Measurements from ENCODE around the gene LPP. TPM values are rescaled to one million over a fixed set of nuclear protein-coding genes. Genes with fewer than 3 reads are reported as not detected.

LPP gene
- total RNA-seq, 1 experiment from 2014 or later, result 264 TPM

DNA sequence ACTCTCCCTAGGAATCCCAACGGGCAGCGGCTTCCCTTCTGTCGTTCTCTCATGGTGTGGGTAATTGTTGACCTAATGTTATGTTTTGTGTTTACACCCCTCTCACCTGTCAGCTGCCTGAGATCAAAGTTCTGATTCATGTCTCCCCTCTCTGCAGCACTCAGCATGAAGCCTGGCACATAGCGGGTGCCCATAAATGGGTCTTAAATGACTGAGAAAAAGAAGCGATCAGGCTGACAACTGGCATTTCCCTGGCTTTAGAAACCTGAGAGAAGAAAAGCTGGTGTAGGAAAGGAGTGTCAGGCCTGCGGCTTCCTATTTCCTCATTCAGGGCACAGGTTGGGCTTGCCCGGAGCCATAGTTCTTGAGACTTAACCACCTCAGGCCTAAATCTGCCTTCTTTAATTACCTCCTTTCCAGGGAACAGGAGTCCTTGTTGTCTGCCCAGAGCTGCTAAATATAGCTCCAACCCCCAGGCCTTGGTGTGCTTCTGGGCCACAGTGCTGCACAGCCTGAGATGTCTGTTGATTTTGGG lies 31.8 kb downstream of the LPP start:
- peak overlapping the region; percentile 44 for H3K4me3 Mint-ChIP-seq (ENCODE audit: low read depth, unreplicated experiment)
- no peaks in the 10 kb centered on the region for H3K27me3 Mint-ChIP-seq (ENCODE audit: unreplicated experiment)
- H3K36me3 Mint-ChIP-seq (ENCODE audit: insufficient read depth, unreplicated experiment), result no peaks in the 10 kb centered on the region
- intact Hi-C loops (cut with micrococcal nuclease; ENCODE audit: unreplicated experiment), result no loop called here
- no TSS peak for BruUV-seq (replicated peaks)
- CTCF ChIA-PET, result interaction anchor here (0.7 to 1.0 kb wide), 3 partner anchors 31 to 742 kb away, joined by 3 read pairs; no protein-coding TSS in a partner anchor
- DNase-seq, result peak; percentile 63
- H3K9me3 Mint-ChIP-seq (ENCODE audit: low read depth, unreplicated experiment), result no peaks in the 10 kb centered on the region
- H3K27ac Mint-ChIP-seq (ENCODE audit: unreplicated experiment), result peak overlapping the region; percentile 82
- TF ChIP-seq, protein P1, sequence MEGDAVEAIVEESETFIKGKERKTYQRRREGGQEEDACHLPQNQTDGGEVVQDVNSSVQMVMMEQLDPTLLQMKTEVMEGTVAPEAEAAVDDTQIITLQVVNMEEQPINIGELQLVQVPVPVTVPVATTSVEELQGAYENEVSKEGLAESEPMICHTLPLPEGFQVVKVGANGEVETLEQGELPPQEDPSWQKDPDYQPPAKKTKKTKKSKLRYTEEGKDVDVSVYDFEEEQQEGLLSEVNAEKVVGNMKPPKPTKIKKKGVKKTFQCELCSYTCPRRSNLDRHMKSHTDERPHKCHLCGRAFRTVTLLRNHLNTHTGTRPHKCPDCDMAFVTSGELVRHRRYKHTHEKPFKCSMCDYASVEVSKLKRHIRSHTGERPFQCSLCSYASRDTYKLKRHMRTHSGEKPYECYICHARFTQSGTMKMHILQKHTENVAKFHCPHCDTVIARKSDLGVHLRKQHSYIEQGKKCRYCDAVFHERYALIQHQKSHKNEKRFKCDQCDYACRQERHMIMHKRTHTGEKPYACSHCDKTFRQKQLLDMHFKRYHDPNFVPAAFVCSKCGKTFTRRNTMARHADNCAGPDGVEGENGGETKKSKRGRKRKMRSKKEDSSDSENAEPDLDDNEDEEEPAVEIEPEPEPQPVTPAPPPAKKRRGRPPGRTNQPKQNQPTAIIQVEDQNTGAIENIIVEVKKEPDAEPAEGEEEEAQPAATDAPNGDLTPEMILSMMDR (IDR thresholded peaks at IDR 0.05; ENCODE audit: unreplicated experiment), result no peak
- peaks cover 49% of the 10 kb centered on the region for H3K4me1 Mint-ChIP-seq (ENCODE audit: low read depth, unreplicated experiment)

- Mint-ChIP-seq H3K4me1 (ENCODE audit: low read depth, unreplicated experiment) (peaks cover 49% of the 10 kb centered on the region), H3K36me3 (ENCODE audit: insufficient read depth, unreplicated experiment) (peaks cover 5% of the 10 kb centered on the region), H3K27me3 (ENCODE audit: unreplicated experiment) (no peaks in the 10 kb centered on the region), H3K9me3 (ENCODE audit: low read depth, unreplicated experiment) (no peaks in the 10 kb centered on the region), H3K4me3 (ENCODE audit: low read depth, unreplicated experiment) (no peak overlapping the region), H3K27ac (ENCODE audit: unreplicated experiment) (no peak overlapping the region)
- BruUV-seq (replicated peaks), result no TSS peak
- CTCF ChIA-PET, result interaction anchor here (0.6 to 1.0 kb wide), 3 partner anchors 34 to 579 kb away, joined by 3 read pairs; no protein-coding TSS in a partner anchor
- intact Hi-C loops (cut with micrococcal nuclease; ENCODE audit: unreplicated experiment), result no loop called here
- TF ChIP-seq, protein P1 (IDR thresholded peaks at IDR 0.05; ENCODE audit: unreplicated experiment), result no peak
- no peak for DNase-seq
Observed at GRCh38 chr3:188187053-188187452, 33.1 kb downstream of the LPP start.

- DNase-seq, result no peak
- Mint-ChIP-seq H3K36me3 (ENCODE audit: insufficient read depth, unreplicated experiment) (peaks cover 5% of the 10 kb centered on the region), H3K4me1 (ENCODE audit: low read depth, unreplicated experiment) (peaks cover 48% of the 10 kb centered on the region), H3K9me3 (ENCODE audit: low read depth, unreplicated experiment) (no peaks in the 10 kb centered on the region), H3K4me3 (ENCODE audit: low read depth, unreplicated experiment) (no peak overlapping the region), H3K27me3 (ENCODE audit: unreplicated experiment) (no peaks in the 10 kb centered on the region), H3K27ac (ENCODE audit: unreplicated experiment) (no peak overlapping the region)
- CTCF ChIA-PET, result no interaction called here
- intact Hi-C loops (cut with micrococcal nuclease; ENCODE audit: unreplicated experiment), result no loop called here
- BruUV-seq (replicated peaks), result no TSS peak
- TF ChIP-seq, protein P1 (IDR thresholded peaks at IDR 0.05; ENCODE audit: unreplicated experiment), result no peak
Observed at GRCh38 chr3:188188911-188189310, 35.0 kb downstream of the LPP start.

DNA sequence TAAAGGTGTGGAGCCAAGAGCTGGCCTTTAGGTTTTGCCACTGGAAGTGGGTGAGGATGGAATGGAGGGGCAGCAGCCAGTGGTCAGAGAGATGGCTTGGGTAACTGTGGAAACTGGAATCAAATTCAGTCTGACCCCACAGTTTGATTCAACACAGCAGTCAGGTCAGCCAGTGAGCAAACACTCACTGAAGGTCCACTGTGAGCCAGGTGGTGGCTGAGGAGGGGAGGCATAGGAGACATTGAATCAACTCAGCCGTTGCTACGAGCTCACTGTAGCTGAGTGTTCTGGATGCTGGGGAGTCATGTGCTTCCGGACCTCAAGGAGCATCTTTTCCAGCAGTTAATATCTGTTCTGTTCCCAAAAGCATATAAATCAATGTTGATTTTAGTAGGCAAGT lies 37.5 kb downstream of the LPP start:
- no peak for DNase-seq
- Mint-ChIP-seq H3K9me3 (ENCODE audit: low read depth, unreplicated experiment) (no peaks in the 10 kb centered on the region), H3K4me3 (ENCODE audit: low read depth, unreplicated experiment) (no peak overlapping the region), H3K4me1 (ENCODE audit: low read depth, unreplicated experiment) (peaks cover 36% of the 10 kb centered on the region), H3K27ac (ENCODE audit: unreplicated experiment) (no peak overlapping the region), H3K27me3 (ENCODE audit: unreplicated experiment) (no peaks in the 10 kb centered on the region), H3K36me3 (ENCODE audit: insufficient read depth, unreplicated experiment) (peaks cover 5% of the 10 kb centered on the region)
- no TSS peak for BruUV-seq (replicated peaks)
- intact Hi-C loops (cut with micrococcal nuclease; ENCODE audit: unreplicated experiment), result no loop called here
- CTCF ChIA-PET, result no interaction called here
- TF ChIP-seq, protein P1 (IDR thresholded peaks at IDR 0.05; ENCODE audit: unreplicated experiment), result no peak
